ENCODE data around the gene ABCD2.

Gene ABCD2

DNA sequence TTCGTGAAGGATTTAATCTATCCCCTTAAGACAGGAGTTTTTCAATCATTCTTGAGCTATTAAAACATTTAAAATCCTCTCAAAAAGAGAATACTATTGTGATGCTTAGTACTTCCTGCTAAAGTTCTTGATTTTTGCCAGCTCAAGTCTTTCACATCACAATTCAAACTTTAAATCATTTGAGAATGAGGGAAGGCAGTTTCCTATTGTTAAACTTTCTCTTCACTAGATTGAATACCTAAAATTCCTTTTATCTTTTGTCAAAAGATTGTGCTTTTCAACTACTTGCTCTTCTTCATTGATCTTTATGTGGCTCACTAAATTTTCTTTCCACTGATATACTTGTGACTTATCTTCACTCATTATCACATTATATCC lies 44.1 kb downstream of the ABCD2 start:
- no peak overlapping the region for H3K4me3 ChIP-seq (ENCODE audit: low read length)
- no peaks in the 10 kb centered on the region for H3K79me1 ChIP-seq (ENCODE audit: low read length)
- no peaks in the 10 kb centered on the region for H3K4me1 ChIP-seq (ENCODE audit: control insufficient read depth, low read depth, low read length)
- no peak overlapping the region for H2BK15ac ChIP-seq (replicated peaks; ENCODE audit: low read depth)
- H2BK5ac ChIP-seq (ENCODE audit: low read length): no peak overlapping the region
- no peak overlapping the region for H4K5ac ChIP-seq (ENCODE audit: low read length)
- H3K79me2 ChIP-seq (ENCODE audit: control insufficient read depth, insufficient read depth, low read length): no peaks in the 10 kb centered on the region
- no peak overlapping the region for H3K4ac ChIP-seq (ENCODE audit: low read depth, low read length)
- no peak overlapping the region for H4K8ac ChIP-seq (ENCODE audit: low read depth, low read length)
- no peak overlapping the region for H3K9ac ChIP-seq (ENCODE audit: low read length)
- no peak overlapping the region for H3K56ac ChIP-seq (ENCODE audit: low read length)
- H3K36me3 ChIP-seq (ENCODE audit: control insufficient read depth, insufficient read depth, low read length): no peaks in the 10 kb centered on the region
- no peak overlapping the region for H3K18ac ChIP-seq (ENCODE audit: low read length)
- no CpG with 5 or more reads among the region's 1 CpG for WGBS (ENCODE audit: extremely low coverage, insufficient coverage, low lambda C conversion rate)
- no peak overlapping the region for H3K27ac ChIP-seq (ENCODE audit: low read depth, low read length)
- H2BK120ac ChIP-seq (ENCODE audit: low read depth, low read length): no peak overlapping the region
- H3K23ac ChIP-seq (ENCODE audit: low read length): no peak overlapping the region
- no peak overlapping the region for H3K4me2 ChIP-seq (ENCODE audit: low read length)
- no peak for DNase-seq
- no peaks in the 10 kb centered on the region for H3K27me3 ChIP-seq (ENCODE audit: insufficient read depth, low read length, poor library complexity)
- H2AK5ac ChIP-seq (ENCODE audit: low read length): no peak overlapping the region

DNA sequence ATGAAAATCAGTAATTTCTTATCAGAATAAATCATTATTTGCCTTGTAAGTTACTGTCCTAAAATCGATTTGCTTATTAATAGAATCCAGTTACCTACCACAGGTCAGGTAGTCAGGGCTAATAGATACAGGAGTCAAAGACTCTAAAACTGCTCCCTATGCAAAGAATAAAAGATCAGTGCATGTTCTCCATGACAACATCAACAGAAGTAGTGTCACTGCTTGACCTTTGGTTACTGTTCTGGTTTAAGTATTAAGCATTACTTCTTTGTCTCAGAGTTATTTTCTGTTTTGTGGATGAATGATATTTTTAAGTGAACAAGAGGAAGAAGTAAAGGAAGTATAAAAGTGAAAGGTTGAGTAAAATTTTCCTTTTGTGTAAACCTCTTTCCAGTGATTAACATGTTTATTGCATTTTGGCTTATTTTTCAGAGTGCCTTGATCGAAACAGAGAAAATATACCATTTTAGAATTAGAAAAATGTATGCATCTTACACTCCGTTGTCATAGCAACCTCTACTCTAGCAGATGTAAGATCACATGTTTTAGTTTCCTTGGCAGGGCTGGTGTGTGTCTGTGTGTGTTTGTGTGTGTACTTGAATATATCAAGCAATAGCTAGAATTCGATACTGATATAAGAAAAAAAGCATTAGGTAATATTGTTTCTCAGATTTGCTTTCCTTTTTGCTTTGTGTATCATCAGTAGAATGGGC lies 44.7 kb downstream of the ABCD2 start:
- no peak overlapping the region for H4K5ac ChIP-seq (ENCODE audit: low read length)
- no peak overlapping the region for H2BK5ac ChIP-seq (ENCODE audit: low read length)
- no peaks in the 10 kb centered on the region for H3K79me2 ChIP-seq (ENCODE audit: control insufficient read depth, insufficient read depth, low read length)
- no peak overlapping the region for H2AK5ac ChIP-seq (ENCODE audit: low read length)
- no peak overlapping the region for H3K27ac ChIP-seq (ENCODE audit: low read depth, low read length)
- DNase-seq: no peak
- no peaks in the 10 kb centered on the region for H3K4me1 ChIP-seq (ENCODE audit: control insufficient read depth, low read depth, low read length)
- H3K79me1 ChIP-seq (ENCODE audit: low read length): no peaks in the 10 kb centered on the region
- H3K23ac ChIP-seq (ENCODE audit: low read length): no peak overlapping the region
- no peak overlapping the region for H3K4me3 ChIP-seq (ENCODE audit: low read length)
- no peak overlapping the region for H3K4ac ChIP-seq (ENCODE audit: low read depth, low read length)
- H2BK15ac ChIP-seq (replicated peaks; ENCODE audit: low read depth): no peak overlapping the region
- no peak overlapping the region for H3K9ac ChIP-seq (ENCODE audit: low read length)
- H4K8ac ChIP-seq (ENCODE audit: low read depth, low read length): no peak overlapping the region
- WGBS (ENCODE audit: extremely low coverage, insufficient coverage, low lambda C conversion rate): no CpG with 5 or more reads among the region's 4 CpGs
- no peak overlapping the region for H3K56ac ChIP-seq (ENCODE audit: low read length)
- H3K36me3 ChIP-seq (ENCODE audit: control insufficient read depth, insufficient read depth, low read length): no peaks in the 10 kb centered on the region
- H3K4me2 ChIP-seq (ENCODE audit: low read length): no peak overlapping the region
- H2BK120ac ChIP-seq (ENCODE audit: low read depth, low read length): no peak overlapping the region
- no peak overlapping the region for H3K18ac ChIP-seq (ENCODE audit: low read length)
- no peaks in the 10 kb centered on the region for H3K27me3 ChIP-seq (ENCODE audit: insufficient read depth, low read length, poor library complexity)

DNA sequence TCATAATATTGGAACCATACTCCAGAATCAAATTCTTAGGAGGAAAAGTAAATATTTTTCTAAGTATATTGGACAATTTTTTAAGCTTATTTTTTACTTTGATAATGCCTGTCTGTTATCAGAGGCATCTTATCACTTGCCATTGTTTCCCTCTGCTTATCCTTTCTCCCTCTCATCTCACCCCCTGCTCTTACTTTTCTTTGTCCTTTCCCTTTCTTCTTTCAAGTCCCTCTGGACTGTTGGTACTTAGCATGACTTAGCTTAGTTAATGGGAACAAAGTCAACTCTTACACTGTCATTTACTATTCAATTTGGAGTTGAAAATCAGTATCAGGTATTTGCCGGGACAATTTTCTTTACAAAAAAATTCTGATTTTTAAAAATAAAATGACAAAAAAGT lies 45.2 kb downstream of the ABCD2 start:
- WGBS (ENCODE audit: extremely low coverage, insufficient coverage, low lambda C conversion rate): no CpG with 5 or more reads among the region's 1 CpG
- Histone ChIP-seq H2BK120ac (ENCODE audit: low read depth, low read length) (no peak overlapping the region), H3K4ac (ENCODE audit: low read depth, low read length) (no peak overlapping the region), H3K4me1 (ENCODE audit: control insufficient read depth, low read depth, low read length) (no peaks in the 10 kb centered on the region), H3K56ac (ENCODE audit: low read length) (no peak overlapping the region), H4K5ac (ENCODE audit: low read length) (no peak overlapping the region), H3K4me2 (ENCODE audit: low read length) (no peak overlapping the region), H4K8ac (ENCODE audit: low read depth, low read length) (no peak overlapping the region), H3K27me3 (ENCODE audit: insufficient read depth, low read length, poor library complexity) (no peaks in the 10 kb centered on the region), H3K9ac (ENCODE audit: low read length) (no peak overlapping the region), H3K27ac (ENCODE audit: low read depth, low read length) (no peak overlapping the region), H2BK5ac (ENCODE audit: low read length) (no peak overlapping the region), H3K23ac (ENCODE audit: low read length) (no peak overlapping the region), H3K18ac (ENCODE audit: low read length) (no peak overlapping the region), H2BK15ac (replicated peaks; ENCODE audit: low read depth) (no peak overlapping the region), H3K36me3 (ENCODE audit: control insufficient read depth, insufficient read depth, low read length) (no peaks in the 10 kb centered on the region), H3K79me2 (ENCODE audit: control insufficient read depth, insufficient read depth, low read length) (no peaks in the 10 kb centered on the region), H3K4me3 (ENCODE audit: low read length) (no peak overlapping the region), H2AK5ac (ENCODE audit: low read length) (no peak overlapping the region), H3K79me1 (ENCODE audit: low read length) (no peaks in the 10 kb centered on the region)
- peak; percentile 31 for DNase-seq

GRCh38 chr12:39573971-39574370 lies 45.6 kb downstream of the ABCD2 start:
- H3K9ac ChIP-seq (ENCODE audit: low read length): no peak overlapping the region
- no peak overlapping the region for H4K8ac ChIP-seq (ENCODE audit: low read depth, low read length)
- no peak overlapping the region for H2BK15ac ChIP-seq (replicated peaks; ENCODE audit: low read depth)
- no CpG with 5 or more reads among the region's 2 CpGs for WGBS (ENCODE audit: extremely low coverage, insufficient coverage, low lambda C conversion rate)
- no peaks in the 10 kb centered on the region for H3K36me3 ChIP-seq (ENCODE audit: control insufficient read depth, insufficient read depth, low read length)
- H3K23ac ChIP-seq (ENCODE audit: low read length): no peak overlapping the region
- H3K79me1 ChIP-seq (ENCODE audit: low read length): no peaks in the 10 kb centered on the region
- H3K27me3 ChIP-seq (ENCODE audit: insufficient read depth, low read length, poor library complexity): no peaks in the 10 kb centered on the region
- H2BK5ac ChIP-seq (ENCODE audit: low read length): no peak overlapping the region
- no peak overlapping the region for H3K4me3 ChIP-seq (ENCODE audit: low read length)
- no peak overlapping the region for H3K18ac ChIP-seq (ENCODE audit: low read length)
- H3K4ac ChIP-seq (ENCODE audit: low read depth, low read length): no peak overlapping the region
- no peak overlapping the region for H3K27ac ChIP-seq (ENCODE audit: low read depth, low read length)
- no peak overlapping the region for H4K5ac ChIP-seq (ENCODE audit: low read length)
- no peaks in the 10 kb centered on the region for H3K4me1 ChIP-seq (ENCODE audit: control insufficient read depth, low read depth, low read length)
- H3K4me2 ChIP-seq (ENCODE audit: low read length): no peak overlapping the region
- H3K56ac ChIP-seq (ENCODE audit: low read length): no peak overlapping the region
- H2AK5ac ChIP-seq (ENCODE audit: low read length): no peak overlapping the region
- no peaks in the 10 kb centered on the region for H3K79me2 ChIP-seq (ENCODE audit: control insufficient read depth, insufficient read depth, low read length)
- DNase-seq: no peak
- no peak overlapping the region for H2BK120ac ChIP-seq (ENCODE audit: low read depth, low read length)

DNA sequence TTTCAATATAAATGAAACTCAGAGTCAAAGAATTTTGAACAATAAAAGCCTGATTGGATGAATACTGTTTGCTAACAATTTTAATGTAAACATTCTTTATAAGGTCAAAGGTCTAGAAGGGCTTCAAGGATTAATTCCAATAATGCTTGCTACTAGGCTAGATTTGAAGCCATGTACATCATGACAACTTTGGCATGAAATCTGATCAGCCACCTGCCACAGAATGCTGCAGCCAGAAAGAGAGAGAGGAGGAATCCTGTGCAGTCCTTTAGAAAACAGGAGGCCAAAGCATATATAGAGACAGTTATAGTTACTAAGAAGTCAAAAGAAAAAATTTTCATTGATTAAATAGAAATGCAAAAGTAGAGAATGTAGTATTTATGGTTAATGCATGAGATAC lies 47.1 kb downstream of the ABCD2 start:
- Histone ChIP-seq H3K4me2 (ENCODE audit: low read length) (no peak overlapping the region), H3K4me1 (ENCODE audit: control insufficient read depth, low read depth, low read length) (no peaks in the 10 kb centered on the region), H3K9ac (ENCODE audit: low read length) (no peak overlapping the region), H3K27me3 (ENCODE audit: insufficient read depth, low read length, poor library complexity) (no peaks in the 10 kb centered on the region), H3K79me2 (ENCODE audit: control insufficient read depth, insufficient read depth, low read length) (no peaks in the 10 kb centered on the region), H4K8ac (ENCODE audit: low read depth, low read length) (no peak overlapping the region), H2BK120ac (ENCODE audit: low read depth, low read length) (no peak overlapping the region), H3K27ac (ENCODE audit: low read depth, low read length) (no peak overlapping the region), H3K18ac (ENCODE audit: low read length) (no peak overlapping the region), H2BK15ac (replicated peaks; ENCODE audit: low read depth) (no peak overlapping the region), H3K79me1 (ENCODE audit: low read length) (no peaks in the 10 kb centered on the region), H2AK5ac (ENCODE audit: low read length) (no peak overlapping the region), H3K36me3 (ENCODE audit: control insufficient read depth, insufficient read depth, low read length) (no peaks in the 10 kb centered on the region), H3K4me3 (ENCODE audit: low read length) (no peak overlapping the region), H3K56ac (ENCODE audit: low read length) (no peak overlapping the region), H4K5ac (ENCODE audit: low read length) (no peak overlapping the region), H2BK5ac (ENCODE audit: low read length) (no peak overlapping the region), H3K4ac (ENCODE audit: low read depth, low read length) (no peak overlapping the region), H3K23ac (ENCODE audit: low read length) (no peak overlapping the region)
- DNase-seq: no peak

- Histone ChIP-seq H3K18ac (ENCODE audit: low read length) (no peak overlapping the region), H3K4me3 (ENCODE audit: low read length) (no peak overlapping the region), H3K4me1 (ENCODE audit: control insufficient read depth, low read depth, low read length) (no peaks in the 10 kb centered on the region), H3K27me3 (ENCODE audit: insufficient read depth, low read length, poor library complexity) (no peaks in the 10 kb centered on the region), H3K56ac (ENCODE audit: low read length) (no peak overlapping the region), H3K79me2 (ENCODE audit: control insufficient read depth, insufficient read depth, low read length) (no peaks in the 10 kb centered on the region), H3K27ac (ENCODE audit: low read depth, low read length) (no peak overlapping the region), H3K36me3 (ENCODE audit: control insufficient read depth, insufficient read depth, low read length) (no peaks in the 10 kb centered on the region), H4K8ac (ENCODE audit: low read depth, low read length) (no peak overlapping the region), H3K4me2 (ENCODE audit: low read length) (no peak overlapping the region), H3K79me1 (ENCODE audit: low read length) (no peaks in the 10 kb centered on the region), H2BK15ac (replicated peaks; ENCODE audit: low read depth) (no peak overlapping the region), H3K9ac (ENCODE audit: low read length) (no peak overlapping the region), H3K4ac (ENCODE audit: low read depth, low read length) (no peak overlapping the region), H2BK5ac (ENCODE audit: low read length) (no peak overlapping the region), H3K23ac (ENCODE audit: low read length) (no peak overlapping the region), H2BK120ac (ENCODE audit: low read depth, low read length) (no peak overlapping the region), H4K5ac (ENCODE audit: low read length) (no peak overlapping the region), H2AK5ac (ENCODE audit: low read length) (no peak overlapping the region)
- no CpG with 5 or more reads among the region's 4 CpGs for WGBS (ENCODE audit: extremely low coverage, insufficient coverage, low lambda C conversion rate)
- no peak for DNase-seq
Measured at GRCh38 chr12:39571351-39571750, 48.3 kb downstream of the ABCD2 start.

All from mesendoderm (in vitro differentiated cells).